ENCODE measurements around the gene CALB2. TPM values are rescaled to one million over a fixed set of nuclear protein-coding genes. Genes with fewer than 3 reads are reported as not detected.

CALB2 gene
- total RNA-seq, 1 experiment from 2014 or later, result 5.5 TPM

DNA sequence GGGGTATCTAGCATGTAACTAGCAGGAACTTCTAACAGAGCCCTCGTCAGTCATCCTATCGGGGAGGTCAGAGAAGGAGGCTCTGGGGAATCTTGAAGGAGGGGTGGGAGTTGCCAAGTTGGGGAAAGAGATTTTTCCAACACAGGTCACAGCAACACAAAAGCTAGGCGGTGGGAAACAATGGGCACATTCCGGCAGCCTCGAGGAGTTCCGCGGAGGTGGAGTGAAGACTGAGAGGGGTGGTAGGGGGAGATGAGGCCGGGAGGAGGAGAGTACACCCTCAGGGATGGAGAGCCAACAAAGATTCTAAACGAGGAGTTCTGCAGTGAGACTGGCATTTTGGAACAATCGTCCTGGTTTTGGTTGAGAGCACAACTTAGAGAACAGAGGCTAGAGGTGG, 13.5 kb upstream of the CALB2 start:
- Histone ChIP-seq H2AFZ (ENCODE audit: low read depth, low read length, poor library complexity, severe bottlenecking) (no peak overlapping the region), H3K4me3 (replicated peaks in 1 of 2; ENCODE audit: low read depth in 1 of 2, low read length in 2 of 2) (no peak overlapping the region), H3K9me3 (ENCODE audit: control insufficient read depth in 1 of 2, insufficient read depth in 1 of 2, low read depth in 1 of 2, low read length in 2 of 2) (no peaks in the 10 kb centered on the region), H3K36me3 (ENCODE audit: control insufficient read depth in 1 of 2, insufficient read depth in 2 of 2, low read length in 2 of 2) (no peaks in the 10 kb centered on the region), H3K9ac (ENCODE audit: low read length) (no peak overlapping the region), H3K79me2 (ENCODE audit: insufficient read depth, low read length) (no peaks in the 10 kb centered on the region), H3K4me1 (ENCODE audit: control insufficient read depth in 1 of 2, insufficient read depth in 2 of 2, low read length in 2 of 2) (no peaks in the 10 kb centered on the region), H3K27ac (ENCODE audit: low read depth, low read length) (no peak overlapping the region), H3K4me2 (ENCODE audit: low read length) (no peak overlapping the region), H4K20me1 (ENCODE audit: insufficient read depth) (no peaks in the 10 kb centered on the region), H3K27me3 (ENCODE audit: insufficient read depth, low read length) (no peaks in the 10 kb centered on the region), H3K9me2 (ENCODE audit: insufficient read depth) (no peaks in the 10 kb centered on the region)
- ChIA-PET CTCF (no interaction called here), POLR2A (no interaction called here), RAD21 (ENCODE audit: low non-redundant PET in 1 of 2, low total read pairs in 2 of 2, uncharacterized antibody in 2 of 2, unreplicated experiment in 2 of 2) (no interaction called here)
- ATAC-seq, result no peak
- BruUV-seq (replicated peaks), result no TSS peak
- TF ChIP-seq, protein P1, sequence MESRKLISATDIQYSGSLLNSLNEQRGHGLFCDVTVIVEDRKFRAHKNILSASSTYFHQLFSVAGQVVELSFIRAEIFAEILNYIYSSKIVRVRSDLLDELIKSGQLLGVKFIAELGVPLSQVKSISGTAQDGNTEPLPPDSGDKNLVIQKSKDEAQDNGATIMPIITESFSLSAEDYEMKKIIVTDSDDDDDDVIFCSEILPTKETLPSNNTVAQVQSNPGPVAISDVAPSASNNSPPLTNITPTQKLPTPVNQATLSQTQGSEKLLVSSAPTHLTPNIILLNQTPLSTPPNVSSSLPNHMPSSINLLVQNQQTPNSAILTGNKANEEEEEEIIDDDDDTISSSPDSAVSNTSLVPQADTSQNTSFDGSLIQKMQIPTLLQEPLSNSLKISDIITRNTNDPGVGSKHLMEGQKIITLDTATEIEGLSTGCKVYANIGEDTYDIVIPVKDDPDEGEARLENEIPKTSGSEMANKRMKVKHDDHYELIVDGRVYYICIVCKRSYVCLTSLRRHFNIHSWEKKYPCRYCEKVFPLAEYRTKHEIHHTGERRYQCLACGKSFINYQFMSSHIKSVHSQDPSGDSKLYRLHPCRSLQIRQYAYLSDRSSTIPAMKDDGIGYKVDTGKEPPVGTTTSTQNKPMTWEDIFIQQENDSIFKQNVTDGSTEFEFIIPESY (IDR thresholded peaks at IDR 0.05; ENCODE audit: extremely low read depth, insufficient replicate concordance, low read length), result no peak
- TF ChIP-seq YY1 (IDR thresholded peaks at IDR 0.05; ENCODE audit: extremely low read depth, insufficient replicate concordance, low read depth, low read length), result no peak
- no peak for TF ChIP-seq SRF (IDR thresholded peaks at IDR 0.05; ENCODE audit: low read depth)
- no peak for TF ChIP-seq ZFX (IDR thresholded peaks at IDR 0.05)
- TF ChIP-seq CBX3 (IDR thresholded peaks at IDR 0.05; ENCODE audit: low read depth), result no peak
- TF ChIP-seq EZH2 (IDR thresholded peaks at IDR 0.05), result no peak
- TF ChIP-seq JUND (IDR thresholded peaks at IDR 0.05), result no peak
- TF ChIP-seq, protein P2, sequence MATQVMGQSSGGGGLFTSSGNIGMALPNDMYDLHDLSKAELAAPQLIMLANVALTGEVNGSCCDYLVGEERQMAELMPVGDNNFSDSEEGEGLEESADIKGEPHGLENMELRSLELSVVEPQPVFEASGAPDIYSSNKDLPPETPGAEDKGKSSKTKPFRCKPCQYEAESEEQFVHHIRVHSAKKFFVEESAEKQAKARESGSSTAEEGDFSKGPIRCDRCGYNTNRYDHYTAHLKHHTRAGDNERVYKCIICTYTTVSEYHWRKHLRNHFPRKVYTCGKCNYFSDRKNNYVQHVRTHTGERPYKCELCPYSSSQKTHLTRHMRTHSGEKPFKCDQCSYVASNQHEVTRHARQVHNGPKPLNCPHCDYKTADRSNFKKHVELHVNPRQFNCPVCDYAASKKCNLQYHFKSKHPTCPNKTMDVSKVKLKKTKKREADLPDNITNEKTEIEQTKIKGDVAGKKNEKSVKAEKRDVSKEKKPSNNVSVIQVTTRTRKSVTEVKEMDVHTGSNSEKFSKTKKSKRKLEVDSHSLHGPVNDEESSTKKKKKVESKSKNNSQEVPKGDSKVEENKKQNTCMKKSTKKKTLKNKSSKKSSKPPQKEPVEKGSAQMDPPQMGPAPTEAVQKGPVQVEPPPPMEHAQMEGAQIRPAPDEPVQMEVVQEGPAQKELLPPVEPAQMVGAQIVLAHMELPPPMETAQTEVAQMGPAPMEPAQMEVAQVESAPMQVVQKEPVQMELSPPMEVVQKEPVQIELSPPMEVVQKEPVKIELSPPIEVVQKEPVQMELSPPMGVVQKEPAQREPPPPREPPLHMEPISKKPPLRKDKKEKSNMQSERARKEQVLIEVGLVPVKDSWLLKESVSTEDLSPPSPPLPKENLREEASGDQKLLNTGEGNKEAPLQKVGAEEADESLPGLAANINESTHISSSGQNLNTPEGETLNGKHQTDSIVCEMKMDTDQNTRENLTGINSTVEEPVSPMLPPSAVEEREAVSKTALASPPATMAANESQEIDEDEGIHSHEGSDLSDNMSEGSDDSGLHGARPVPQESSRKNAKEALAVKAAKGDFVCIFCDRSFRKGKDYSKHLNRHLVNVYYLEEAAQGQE (IDR thresholded peaks at IDR 0.05; ENCODE audit: low read depth), result no peak
- no peak for TF ChIP-seq CEBPB (IDR thresholded peaks at IDR 0.05; ENCODE audit: low read depth)
- no peak for TF ChIP-seq EGR1 (IDR thresholded peaks at IDR 0.05; ENCODE audit: low read depth)
- TF ChIP-seq RAD21 (IDR thresholded peaks at IDR 0.05; ENCODE audit: low read depth), result no peak
- no peak for TF ChIP-seq ELF1 (IDR thresholded peaks at IDR 0.05; ENCODE audit: borderline replicate concordance, low read depth)
- no peak for TF ChIP-seq FOSL1 (IDR thresholded peaks at IDR 0.05; ENCODE audit: low read depth)
- no peak for TF ChIP-seq POLR2AphosphoS5 (IDR thresholded peaks at IDR 0.05; ENCODE audit: low read depth, low read length)
- TF ChIP-seq TCF7L2 (IDR thresholded peaks at IDR 0.05; ENCODE audit: borderline replicate concordance, extremely low read depth, insufficient read depth, insufficient read length), result no peak
- no peak for TF ChIP-seq SP1 (IDR thresholded peaks at IDR 0.05; ENCODE audit: low read depth)
- TF ChIP-seq ATF3 (IDR thresholded peaks at IDR 0.05), result no peak
- TF ChIP-seq ZNF274 (IDR thresholded peaks at IDR 0.05; ENCODE audit: low read depth, low read length), result no peak
- no peak for TF ChIP-seq POLR2A (IDR thresholded peaks at IDR 0.05; ENCODE audit: borderline replicate concordance, extremely low read depth, insufficient read depth, insufficient read length)
- no peak for DNase-seq (ENCODE audit: low read depth, low spot score)
- intact Hi-C loops (cut with micrococcal nuclease), result no loop called here
